ENCODE data around the gene ATP9B. TPM values are rescaled to one million over a fixed set of nuclear protein-coding genes. Genes with fewer than 3 reads are reported as not detected.

The ATP9B gene
- total RNA-seq, 2 donors from 2014 or later = 29.1 to 38.1 TPM

GRCh38 chr18:79191418-79191817 is 122.2 kb downstream of the ATP9B start:
- TF ChIP-seq CTCF (conservative IDR thresholded peaks at IDR 0.05) = no peak
- Mint-ChIP-seq H3K27ac (no peak overlapping the region), H3K27me3 (ENCODE audit: insufficient read depth) (no peaks in the 10 kb centered on the region), H3K9me3 (no peaks in the 10 kb centered on the region), H3K4me3 (no peak overlapping the region), H3K4me1 (no peaks in the 10 kb centered on the region), H3K36me3 (ENCODE audit: low read depth) (peaks cover 2% of the 10 kb centered on the region)
- DNase-seq = no peak
- Histone ChIP-seq H3K4me1 (ENCODE audit: control insufficient read depth, insufficient read depth, low read length) (no peaks in the 10 kb centered on the region), H3K9me3 (ENCODE audit: control insufficient read depth, low read length) (no peaks in the 10 kb centered on the region), H3K4me3 (ENCODE audit: low read length) (no peak overlapping the region), H3K27me3 (ENCODE audit: control insufficient read depth, insufficient read depth, low read length, poor library complexity, severe bottlenecking) (no peaks in the 10 kb centered on the region), H3K36me3 (ENCODE audit: control insufficient read depth, insufficient read depth, low read length) (no peaks in the 10 kb centered on the region), H3K27ac (ENCODE audit: low read depth, low read length) (no peak overlapping the region), H3K9ac (ENCODE audit: extremely low read depth, low read length, poor library complexity, severe bottlenecking) (no peak overlapping the region)
- WGBS, 2 experiments (ENCODE audit: insufficient coverage in 1 of 2, insufficient read length in 1 of 2) = 93 to 100% methylated on average over 1 to 4 of the region's 4 CpGs

GRCh38 chr18:79191956-79192355 is 122.8 kb downstream of the ATP9B start:
- H3K4me1 Mint-ChIP-seq = no peaks in the 10 kb centered on the region
- 86% methylated on average over 5 of the region's 5 CpGs; no CpG with 5 or more reads in 1 of the 2 experiments for WGBS, 2 experiments (ENCODE audit: insufficient coverage in 1 of 2, insufficient read length in 1 of 2)
- H3K36me3 Mint-ChIP-seq (ENCODE audit: low read depth) = peaks cover 2% of the 10 kb centered on the region

GRCh38 chr18:79193826-79194225 is 124.6 kb downstream of the ATP9B start:
- Mint-ChIP-seq H3K4me1 (no peaks in the 10 kb centered on the region), H3K27me3 (ENCODE audit: insufficient read depth) (no peaks in the 10 kb centered on the region), H3K9me3 (no peaks in the 10 kb centered on the region), H3K4me3 (no peak overlapping the region), H3K27ac (no peak overlapping the region), H3K36me3 (ENCODE audit: low read depth) (peaks cover 6% of the 10 kb centered on the region)
- H3K27ac ChIP-seq (ENCODE audit: low read depth, low read length) = no peak overlapping the region
- no peak for DNase-seq
- H3K4me3 ChIP-seq (ENCODE audit: low read length) = no peak overlapping the region
- no peaks in the 10 kb centered on the region for H3K4me1 ChIP-seq (ENCODE audit: control insufficient read depth, insufficient read depth, low read length)
- no peak for TF ChIP-seq CTCF (conservative IDR thresholded peaks at IDR 0.05)
- H3K36me3 ChIP-seq (ENCODE audit: control insufficient read depth, insufficient read depth, low read length) = no peaks in the 10 kb centered on the region
- 94 to 100% methylated on average over 1 to 2 of the region's 2 CpGs for WGBS, 2 experiments (ENCODE audit: insufficient coverage in 1 of 2, insufficient read length in 1 of 2)
- H3K27me3 ChIP-seq (ENCODE audit: control insufficient read depth, insufficient read depth, low read length, poor library complexity, severe bottlenecking) = no peaks in the 10 kb centered on the region
- no peaks in the 10 kb centered on the region for H3K9me3 ChIP-seq (ENCODE audit: control insufficient read depth, low read length)
- no peak overlapping the region for H3K9ac ChIP-seq (ENCODE audit: extremely low read depth, low read length, poor library complexity, severe bottlenecking)

More at GRCh38 chr18:79191956-79192355, 122.8 kb downstream of the ATP9B start:
- Mint-ChIP-seq H3K27me3 (ENCODE audit: insufficient read depth) (no peaks in the 10 kb centered on the region), H3K9me3 (no peaks in the 10 kb centered on the region), H3K27ac (peak overlapping the region; percentile 28), H3K4me3 (no peak overlapping the region)
- DNase-seq = no peak
- Histone ChIP-seq H3K27me3 (ENCODE audit: control insufficient read depth, insufficient read depth, low read length, poor library complexity, severe bottlenecking) (no peaks in the 10 kb centered on the region), H3K4me3 (ENCODE audit: low read length) (no peak overlapping the region), H3K9me3 (ENCODE audit: control insufficient read depth, low read length) (no peaks in the 10 kb centered on the region), H3K36me3 (ENCODE audit: control insufficient read depth, insufficient read depth, low read length) (no peaks in the 10 kb centered on the region), H3K27ac (ENCODE audit: low read depth, low read length) (no peak overlapping the region), H3K9ac (ENCODE audit: extremely low read depth, low read length, poor library complexity, severe bottlenecking) (no peak overlapping the region), H3K4me1 (ENCODE audit: control insufficient read depth, insufficient read depth, low read length) (no peaks in the 10 kb centered on the region)
- TF ChIP-seq CTCF (conservative IDR thresholded peaks at IDR 0.05) = no peak

Data from endodermal cell (in vitro differentiated cells).